HepG2 (cell line): Measurements from ENCODE around the gene ABCB10. TPM values are rescaled to one million over a fixed set of nuclear protein-coding genes. Genes with fewer than 3 reads are reported as not detected.

Experiments used
- BORCS8-MEF2B ChIP-seq: sonication (generic); formaldehyde crosslinking; IDR thresholded peaks from 2 replicates; pipeline ENCODE4 v1.8.0; 2022; ENCODE audit warnings: mild to moderate bottlenecking, missing genetic modification reagents
- CBFB ChIP-seq: sonication (generic); formaldehyde crosslinking; IDR thresholded peaks from 2 replicates; pipeline ENCODE4 v1.4.0; 2020; ENCODE audit warnings: missing genetic modification reagents
- CEBPB ChIP-seq: IDR thresholded peaks from 2 replicates; pipeline ENCODE4 v1.6.1; 2011; ENCODE audit warnings: low read depth, low read length, improper control_type of control experiment, borderline replicate concordance
- CREB1 ChIP-seq, 2 experiments: fragments of 450-650 bp in 1 of 2; IDR thresholded peaks; 2 replicates each; pipeline ENCODE4 v1.6.1; 2016 to 2017; ENCODE audit warnings: control low read depth in 1 of 2, mild to moderate bottlenecking in 1 of 2, missing compliant biosample characterization in 1 of 2, missing genetic modification characterization in 1 of 2
- DDIT3 ChIP-seq: sonication (generic); formaldehyde crosslinking; IDR thresholded peaks from 2 replicates; pipeline ENCODE4 v1.4.0; 2020; ENCODE audit warnings: mild to moderate bottlenecking, missing genetic modification reagents
- FOXA3 ChIP-seq: IDR thresholded peaks from 2 replicates; pipeline ENCODE4 v1.6.1; 2016; ENCODE audit warnings: missing genetic modification reagents, missing compliant biosample characterization
- HDAC1 ChIP-seq: sonication (generic); formaldehyde crosslinking; IDR thresholded peaks from 2 replicates; pipeline ENCODE4 v1.5.1; 2020; ENCODE audit warnings: mild to moderate bottlenecking, missing genetic modification reagents
- HES4 ChIP-seq: sonication (generic); formaldehyde crosslinking; IDR thresholded peaks from 2 replicates; pipeline ENCODE4 v1.9.0; 2021; ENCODE audit warnings: mild to moderate bottlenecking, missing genetic modification reagents, borderline replicate concordance
- PBX2 ChIP-seq: IDR thresholded peaks from 2 replicates; pipeline ENCODE4 v1.6.1; 2016; ENCODE audit warnings: control low read depth
- SIX4 ChIP-seq: sonication (generic); formaldehyde crosslinking; IDR thresholded peaks from 2 replicates; pipeline ENCODE4 v1.4.0; 2020; ENCODE audit warnings: missing genetic modification reagents
- UBTF ChIP-seq: sonication (generic); formaldehyde crosslinking; IDR thresholded peaks from 2 replicates; pipeline ENCODE4 v1.4.0; 2020; ENCODE audit warnings: mild to moderate bottlenecking, missing genetic modification reagents
- YEATS4 ChIP-seq: sonication (generic); formaldehyde crosslinking; IDR thresholded peaks from 2 replicates; pipeline ENCODE4 v1.4.0; 2020; ENCODE audit warnings: missing genetic modification reagents, borderline replicate concordance
- ZBTB33 ChIP-seq: sonication (generic); formaldehyde crosslinking; IDR thresholded peaks from 2 replicates; pipeline ENCODE4 v1.4.0; 2020; ENCODE audit warnings: missing genetic modification reagents
- ZFP62 ChIP-seq: sonication (generic); formaldehyde crosslinking; IDR thresholded peaks from 2 replicates; pipeline ENCODE4 v1.4.0; 2020; ENCODE audit warnings: missing genetic modification reagents
- ZKSCAN8 ChIP-seq: IDR thresholded peaks from 2 replicates; pipeline ENCODE4 v1.6.1; 2016; ENCODE audit warnings: borderline replicate concordance, missing genetic modification reagents, missing compliant biosample characterization
- ZMYM3 ChIP-seq: sonication (generic); formaldehyde crosslinking; IDR thresholded peaks from 2 replicates; pipeline ENCODE4 v1.5.1; 2020; ENCODE audit warnings: mild to moderate bottlenecking, missing genetic modification reagents
- ZMYM4 ChIP-seq: sonication (generic); formaldehyde crosslinking; IDR thresholded peaks from 2 replicates; pipeline ENCODE4 v1.8.1; 2023; ENCODE audit warnings: mild to moderate bottlenecking, missing genetic modification reagents
- ZNF10 ChIP-seq: sonication (generic); formaldehyde crosslinking; IDR thresholded peaks from 2 replicates; pipeline ENCODE4 v1.4.0; 2020; ENCODE audit warnings: mild to moderate bottlenecking, low read depth, missing genetic modification reagents, borderline replicate concordance
- ZNF276 ChIP-seq: sonication (generic); formaldehyde crosslinking; IDR thresholded peaks from 2 replicates; pipeline ENCODE4 v1.4.0; 2020; ENCODE audit warnings: mild to moderate bottlenecking, low read depth, missing genetic modification reagents
- ZNF446 ChIP-seq: sonication (generic); formaldehyde crosslinking; IDR thresholded peaks from 2 replicates; pipeline ENCODE4 v1.5.0; 2020; ENCODE audit warnings: mild to moderate bottlenecking, missing genetic modification reagents
- ZNF484 ChIP-seq: sonication (generic); formaldehyde crosslinking; IDR thresholded peaks from 2 replicates; pipeline ENCODE4 v1.5.1; 2020; ENCODE audit warnings: mild to moderate bottlenecking, low read depth, missing genetic modification reagents, borderline replicate concordance
- ZNF556 ChIP-seq: sonication (generic); formaldehyde crosslinking; IDR thresholded peaks from 2 replicates; pipeline ENCODE4 v1.4.0; 2020; ENCODE audit warnings: mild to moderate bottlenecking, missing genetic modification reagents, borderline replicate concordance
- polyA plus RNA-seq, 8 experiments: library from polyadenylated mRNA; depleted of rRNA in 3 of 8; stranded (reverse) in 7 of 8; unstranded in 1 of 8; fragments of >200 nt; fragmentation: Illumina TruSeq in 4 of 8; extraction: Trizol in 4 of 8; gene quantifications; 2 replicates each; pipeline versions ENCODE4 v1.2.1 to v1.2.3, GENCODE V29; 2011 to 2016; ENCODE audit warnings: low read depth in 4 of 8, missing spikeins in 1 of 8, mixed read lengths in 1 of 8; ENCODE audit not compliant: insufficient read depth in 1 of 8
- total RNA-seq, 5 experiments: library from RNA; depleted of rRNA; stranded (reverse); fragments of >200 nt; fragmentation: Illumina TruSeq; extraction: Trizol; gene quantifications; 2 replicates each; pipeline ENCODE4 v1.2.3, GENCODE V29; 2016; ENCODE audit warnings: low read depth in 1 of 5

The ABCB10 gene
- total and polyA plus RNA-seq, 2 of the 13 experiments (the other 11 are each of a cell fraction or from before 2014, with no cell fraction given): 11.2 to 28.9 TPM

GRCh38 chr1:229507951-229508822 is 50.3 kb downstream of the ABCB10 start, which contains the start of gene NUP133 (continued):
- TF ChIP-seq HES4: peak; percentile 73; the same call in 1 of the 2 replicates
- TF ChIP-seq HDAC1 (CRISPR knock-in tag): peak; percentile 89
- TF ChIP-seq FOXA3 (CRISPR knock-in tag): peak; percentile 62
- TF ChIP-seq YEATS4 (CRISPR knock-in tag): no peak
- no peak for TF ChIP-seq CEBPB
- TF ChIP-seq ZMYM4: peak; percentile 97
- TF ChIP-seq ZFP62: no peak
- TF ChIP-seq DDIT3 (CRISPR knock-in tag): no peak
- TF ChIP-seq ZNF556 (CRISPR knock-in tag): no peak
- TF ChIP-seq PBX2 (CRISPR knock-in tag): no peak
- TF ChIP-seq ZNF276: no peak; the same call in 1 of the 2 replicates
- peak; percentile 70; the same call in 1 of the 2 replicates for TF ChIP-seq SIX4
- TF ChIP-seq ZBTB33 (CRISPR knock-in tag): no peak; the same call in 1 of the 2 replicates
- TF ChIP-seq CBFB (CRISPR knock-in tag): peak; percentile 92
- TF ChIP-seq ZNF446 (CRISPR knock-in tag): no peak
- TF ChIP-seq UBTF (CRISPR knock-in tag): peak; percentile 81
- TF ChIP-seq BORCS8-MEF2B (CRISPR knock-in tag): peak; percentile 82; the same call in 1 of the 2 replicates
- peak; percentile 99 for TF ChIP-seq CREB1 (IDR thresholded peaks at IDR 0.05)
- peak; percentile 99 for TF ChIP-seq CREB1 (CRISPR knock-in tag; IDR thresholded peaks at IDR 0.05)
- TF ChIP-seq ZNF10 (CRISPR knock-in tag): no peak
- TF ChIP-seq ZMYM3: no peak
- TF ChIP-seq ZNF484 (CRISPR knock-in tag): no peak
- TF ChIP-seq ZKSCAN8: peak; percentile 23
